Thyroid gland (tissue), 4 donors: ENCODE results near the gene ULK4.

ENCODE experiments used
- CTCF ChIP-seq, 6 experiments: fragments of 200-600 bp in 3 of 6; fragments of 450-650 bp in 3 of 6; sonication (generic) in 3 of 6; IDR thresholded peaks; one replicate each; pipeline ENCODE4 v1.5.1; 2016 to 2019; ENCODE audit warnings: antibody characterized with exemption in 6 of 6, mild to moderate bottlenecking in 2 of 6, inconsistent platforms in 1 of 6, moderate library complexity in 1 of 6
- POLR2A ChIP-seq, 2 donors: fragments of 450-650 bp; IDR thresholded peaks; one replicate each; pipeline ENCODE4 v1.6.1; 2017; ENCODE audit warnings: antibody characterized with exemption in 2 of 2, mild to moderate bottlenecking in 2 of 2, moderate library complexity in 1 of 2

DNA sequence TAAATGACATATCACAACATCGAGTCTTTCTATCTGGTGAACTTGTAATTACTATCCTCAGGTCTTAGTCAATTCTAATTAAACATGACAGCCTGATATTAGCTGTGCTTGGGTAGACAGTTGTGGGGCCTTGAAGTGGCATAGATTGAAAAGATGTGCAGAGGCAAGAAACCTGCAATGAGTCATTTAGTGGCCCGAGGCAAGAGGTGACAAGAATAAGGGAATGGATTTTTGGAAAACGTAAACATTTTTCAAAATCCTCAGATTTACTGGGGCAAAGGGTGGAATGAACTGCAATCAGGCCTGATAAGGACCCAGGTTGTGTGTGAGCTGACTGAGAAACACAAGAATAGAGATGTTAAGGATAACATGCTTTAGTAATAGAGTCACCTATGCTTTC lies 29.5 kb upstream of the ULK4 start:
- TF ChIP-seq POLR2A (IDR thresholded peaks at IDR 0.05) = no peak
- TF ChIP-seq CTCF (IDR thresholded peaks at IDR 0.05) = no peak
